ENCODE results near the gene OSBP2.

OSBP2 gene

GRCh38 chr22:30826670-30827355, 132.1 kb downstream of the OSBP2 start:
- Histone ChIP-seq H3K27me3 (peaks cover 19% of the 10 kb centered on the region), H3K9me3 (no peaks in the 10 kb centered on the region), H3K4me1 (no peaks in the 10 kb centered on the region), H3K4me3 (ENCODE audit: low read depth, low read length) (no peak overlapping the region), H3K36me3 (no peaks in the 10 kb centered on the region)
- TF ChIP-seq CTCF (IDR thresholded peaks at IDR 0.05; ENCODE audit: low read depth, low read length): no peak
- DNase-seq: no peak

- peaks cover 10% of the 10 kb centered on the region for H3K27me3 ChIP-seq
- H3K9me3 ChIP-seq: no peaks in the 10 kb centered on the region
- DNase-seq: no peak
- TF ChIP-seq CTCF (IDR thresholded peaks at IDR 0.05; ENCODE audit: low read depth, low read length): no peak
- H3K36me3 ChIP-seq: no peaks in the 10 kb centered on the region
- H3K4me3 ChIP-seq (ENCODE audit: low read depth, low read length): no peak overlapping the region
- H3K4me1 ChIP-seq: no peaks in the 10 kb centered on the region
These were observed 133.0 kb downstream of the OSBP2 start for GRCh38 chr22:30827646-30828045.

DNA sequence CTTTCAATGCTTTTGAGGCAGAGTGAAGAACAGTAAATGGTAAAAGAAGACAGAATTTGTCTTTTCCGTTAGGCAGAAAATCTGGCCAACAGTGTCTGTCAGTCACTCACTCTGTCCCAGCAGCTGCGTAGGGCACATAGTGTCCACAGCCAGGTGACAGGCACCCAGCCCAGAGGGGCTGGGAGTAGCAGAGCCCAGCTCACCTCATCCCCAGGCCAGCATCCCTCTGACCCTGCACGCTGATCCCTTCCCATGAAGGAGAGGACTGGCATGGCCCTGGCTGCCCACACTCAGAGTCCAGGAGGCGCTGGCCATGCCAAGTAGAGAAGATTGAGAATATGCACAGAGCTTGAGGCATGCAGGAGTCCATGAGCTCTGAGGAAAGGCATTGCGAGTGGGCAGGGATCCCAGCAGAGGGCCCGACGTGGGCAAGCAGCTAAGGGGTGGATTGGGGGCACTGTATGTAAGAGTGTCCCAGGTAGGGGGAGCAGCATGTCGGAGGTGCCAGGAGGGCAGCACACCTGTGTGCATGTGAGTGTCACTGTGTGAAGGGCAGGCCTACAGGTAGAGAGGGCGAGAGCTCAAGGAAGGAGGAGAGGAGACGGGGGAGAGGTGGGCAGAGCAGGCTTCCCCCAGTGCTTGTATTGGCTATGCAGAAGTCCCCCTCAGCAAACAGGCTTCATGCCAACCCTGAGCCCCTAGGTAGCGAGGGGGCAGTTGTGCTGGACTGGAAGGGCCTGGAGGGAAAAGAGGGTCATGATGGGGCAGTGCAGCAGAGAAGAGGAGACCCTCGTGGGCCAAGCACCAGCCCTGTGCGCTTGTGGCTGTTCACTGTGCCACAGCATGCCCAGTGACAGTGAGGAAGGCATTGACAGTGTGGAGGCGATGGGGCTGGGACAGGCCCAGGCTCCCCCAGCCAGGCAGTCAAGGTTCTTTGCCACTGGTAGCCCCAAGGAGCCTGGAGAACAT, 133.8 kb downstream of the OSBP2 start:
- no peaks in the 10 kb centered on the region for H3K4me1 ChIP-seq

GRCh38 chr22:30829901-30830550, 135.4 kb downstream of the OSBP2 start:
- no peak overlapping the region for H3K4me3 ChIP-seq (ENCODE audit: low read depth, low read length)
- TF ChIP-seq CTCF (IDR thresholded peaks at IDR 0.05; ENCODE audit: low read depth, low read length): no peak

More for the DNA sequence above, 133.8 kb downstream of the OSBP2 start:
- Histone ChIP-seq H3K36me3 (no peaks in the 10 kb centered on the region), H3K27me3 (peaks cover 2% of the 10 kb centered on the region), H3K4me3 (ENCODE audit: low read depth, low read length) (no peak overlapping the region), H3K9me3 (no peaks in the 10 kb centered on the region)
- no peak for TF ChIP-seq CTCF (IDR thresholded peaks at IDR 0.05; ENCODE audit: low read depth, low read length)
- no peak for DNase-seq

GRCh38 chr22:30830907-30831306, 136.2 kb downstream of the OSBP2 start:
- TF ChIP-seq CTCF (IDR thresholded peaks at IDR 0.05; ENCODE audit: low read depth, low read length): no peak
- no peak for DNase-seq
- no peaks in the 10 kb centered on the region for H3K9me3 ChIP-seq
- H3K4me1 ChIP-seq: no peaks in the 10 kb centered on the region
- H3K36me3 ChIP-seq: no peaks in the 10 kb centered on the region
- no peak overlapping the region for H3K4me3 ChIP-seq (ENCODE audit: low read depth, low read length)
- no peaks in the 10 kb centered on the region for H3K27me3 ChIP-seq

More at GRCh38 chr22:30829901-30830550, 135.4 kb downstream of the OSBP2 start:
- no peak for DNase-seq
- no peaks in the 10 kb centered on the region for H3K27me3 ChIP-seq
- H3K36me3 ChIP-seq: no peaks in the 10 kb centered on the region
- no peaks in the 10 kb centered on the region for H3K9me3 ChIP-seq
- H3K4me1 ChIP-seq: no peaks in the 10 kb centered on the region
